Activated CD4-positive, alpha-beta T cell treated with anti-CD3 and anti-CD28 coated beads, Interleukin-2, Interleukin-4, amounts not matched to agents 100 ng/mL and 50 ng/mL, durations not matched to agents 16 hours and 8 hours (primary cell): ENCODE data around the gene MAL.

ENCODE experiments used
- DNase-seq: peaks from one replicate; pipeline ENCODE4 v3.0.0-alpha.2; 2020; ENCODE audit warnings: low spot score

The MAL gene

DNA sequence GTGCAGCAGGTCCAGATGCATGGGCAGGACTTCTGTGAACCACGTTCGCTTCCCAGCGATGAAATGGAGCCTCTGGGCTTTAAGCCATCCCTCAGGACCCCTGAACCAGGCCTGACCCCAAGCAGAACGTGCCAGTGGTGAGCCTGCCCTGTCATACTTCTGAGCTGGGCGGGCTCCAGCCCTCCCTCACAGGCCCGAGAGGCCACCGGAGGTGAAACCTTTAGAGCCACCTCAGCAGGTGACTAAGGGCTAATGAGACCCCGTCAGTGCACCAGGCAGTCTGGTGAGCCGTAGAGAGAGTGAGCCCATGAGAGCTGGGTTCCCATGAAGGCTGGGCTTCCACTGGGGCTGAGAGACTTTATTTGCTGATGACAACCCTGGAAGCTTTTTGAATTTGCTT lies 8.9 kb upstream of the MAL start:
- no peak for DNase-seq

DNA sequence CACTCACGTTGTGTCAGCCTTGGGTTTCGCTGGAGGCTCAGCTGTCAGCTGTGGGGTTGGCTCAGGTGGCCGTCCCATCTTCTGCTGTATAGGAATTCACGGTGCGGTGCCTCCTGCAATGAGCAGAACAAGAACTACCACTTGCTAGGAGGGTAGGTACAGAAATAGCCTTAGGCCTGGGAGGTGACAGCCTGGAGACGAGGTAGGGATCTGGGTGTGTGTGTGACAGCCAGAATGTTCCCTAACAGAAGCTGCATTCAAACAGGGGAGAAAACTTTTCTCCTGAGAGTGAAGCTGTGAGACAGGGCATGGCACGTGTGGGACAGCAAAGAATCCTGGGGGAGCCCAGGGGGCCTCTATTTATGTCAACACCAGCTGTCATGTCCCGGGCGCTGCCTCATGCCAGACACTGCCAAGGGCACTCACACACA lies 8.4 kb upstream of the MAL start:
- DNase-seq = no peak

DNA sequence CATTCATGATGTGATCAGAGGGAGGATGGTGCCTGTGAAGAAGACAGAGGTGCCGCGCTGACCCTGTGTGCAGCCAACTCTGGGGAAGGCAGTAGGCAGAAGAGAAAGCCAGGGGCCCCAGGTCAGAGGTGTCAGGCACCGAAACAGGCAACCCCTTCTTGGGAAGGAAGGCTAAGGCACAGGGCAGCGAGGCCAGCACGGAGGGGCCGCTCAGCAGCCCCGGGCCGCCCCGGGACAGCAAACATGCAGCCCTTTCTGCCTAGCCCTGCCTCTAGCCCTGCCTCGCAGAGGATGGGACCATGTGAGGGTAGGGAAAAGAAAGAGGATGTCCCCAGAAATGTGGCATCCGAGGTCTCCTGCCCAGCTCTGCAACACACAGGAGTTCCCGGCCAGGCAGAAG lies 7.7 kb upstream of the MAL start:
- no peak for DNase-seq

DNA sequence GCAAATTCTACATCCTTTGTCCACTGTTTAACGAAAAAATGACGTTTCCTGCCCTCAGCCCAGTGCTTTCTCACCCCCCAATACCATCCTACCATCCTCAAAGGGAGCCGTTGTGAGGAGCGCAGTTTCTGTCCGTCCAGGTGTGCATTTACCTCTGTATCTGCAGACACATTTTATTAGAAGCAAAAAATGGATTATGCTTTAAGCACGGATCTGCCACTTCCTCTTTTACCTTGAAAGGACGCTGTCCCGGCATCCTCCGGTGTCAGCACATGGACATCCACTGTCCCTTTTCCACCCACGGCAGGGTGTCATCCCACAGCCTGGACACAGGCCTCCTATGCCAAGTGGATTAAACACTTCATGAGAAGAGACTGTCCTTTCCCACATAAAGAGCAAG lies 7.2 kb upstream of the MAL start:
- no peak for DNase-seq

DNA sequence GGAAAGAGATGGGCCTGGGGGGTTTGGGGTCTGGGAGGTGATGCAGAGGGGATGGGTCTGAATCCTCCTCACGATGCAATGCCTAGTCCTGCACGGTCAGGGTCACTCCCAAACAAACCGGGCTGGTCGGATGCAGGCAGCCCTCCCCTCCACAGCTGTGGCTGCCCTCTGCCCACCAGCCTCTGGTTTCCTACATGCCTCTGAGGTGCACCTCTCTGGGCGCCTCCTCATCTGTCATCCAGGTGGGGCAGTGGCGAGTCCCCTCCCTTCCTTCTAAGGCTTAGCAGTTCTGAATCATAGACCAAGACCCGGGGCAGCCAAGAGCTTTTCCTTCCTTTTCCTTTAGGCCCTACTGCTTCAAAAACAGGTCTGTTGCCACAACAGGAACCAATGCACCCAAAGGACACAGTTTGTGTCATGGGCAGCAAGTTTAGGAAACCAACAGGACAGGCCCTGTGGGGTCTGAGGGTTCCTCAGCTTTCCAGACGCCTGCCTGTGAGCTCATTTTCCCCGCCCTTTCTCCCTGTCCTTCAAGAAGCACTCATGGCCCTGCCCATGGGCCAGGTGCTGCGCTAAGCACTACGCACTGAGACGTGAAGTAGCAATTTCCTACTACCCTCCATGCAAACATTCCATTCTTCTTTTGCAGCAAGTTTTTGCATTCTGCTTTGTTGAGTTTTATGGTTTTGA lies 6.5 kb upstream of the MAL start:
- no peak for DNase-seq

DNA sequence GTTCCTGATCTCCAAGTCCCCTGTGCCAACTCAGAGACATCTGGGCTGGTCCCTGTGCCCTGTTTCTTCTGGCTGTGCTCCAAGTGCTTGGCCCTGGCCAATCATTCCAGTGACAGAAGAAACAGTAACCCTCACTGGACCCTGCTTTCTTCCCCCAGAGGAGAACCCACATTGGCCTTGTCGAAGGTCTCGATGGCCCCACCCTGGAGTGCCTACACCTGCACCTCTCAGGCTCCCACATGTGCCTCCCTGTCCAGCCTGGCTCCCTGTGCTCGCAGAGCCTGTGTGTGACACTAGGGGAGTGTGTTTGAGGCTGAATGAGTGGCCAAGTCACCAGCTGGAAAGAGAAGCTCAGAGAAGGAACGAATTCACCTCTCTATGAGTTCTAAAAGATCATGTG lies 5.9 kb upstream of the MAL start:
- no peak for DNase-seq

DNA sequence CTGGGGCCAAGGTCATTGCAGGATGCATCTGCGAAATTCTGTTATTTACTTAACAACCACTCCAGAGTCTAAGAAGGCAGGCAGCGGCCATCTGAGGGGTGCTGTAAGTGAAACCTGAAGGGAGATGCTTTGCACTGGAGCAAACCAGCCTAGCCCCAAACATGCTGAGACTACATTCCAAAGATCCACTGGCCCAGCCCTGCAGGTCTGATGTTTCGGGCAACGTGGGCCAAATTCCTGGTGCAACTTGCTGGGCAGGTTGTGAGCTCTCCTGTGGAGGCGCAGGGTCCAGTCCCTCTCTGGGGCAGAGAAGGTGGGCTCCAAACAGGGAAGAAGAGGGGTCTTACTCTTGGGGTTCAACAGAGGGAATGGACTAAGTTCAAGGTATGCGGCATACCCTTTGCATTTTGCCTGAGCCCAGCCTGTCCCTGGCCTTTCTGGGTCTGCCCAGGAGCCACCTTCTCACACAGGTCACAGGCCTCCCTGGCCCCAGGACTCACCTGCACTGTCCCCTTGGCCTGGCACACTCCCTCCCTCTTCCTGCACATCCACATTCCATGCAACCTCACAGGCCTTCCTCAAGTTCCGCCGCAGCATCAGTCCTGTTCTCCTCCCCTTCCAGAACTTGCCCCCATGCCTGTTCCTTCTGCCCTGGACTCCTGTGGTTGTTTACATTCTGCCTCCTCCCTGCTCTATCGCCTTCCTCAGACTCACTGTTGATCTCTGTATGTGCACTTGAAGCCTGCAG lies 5.1 kb upstream of the MAL start:
- no peak for DNase-seq

DNA sequence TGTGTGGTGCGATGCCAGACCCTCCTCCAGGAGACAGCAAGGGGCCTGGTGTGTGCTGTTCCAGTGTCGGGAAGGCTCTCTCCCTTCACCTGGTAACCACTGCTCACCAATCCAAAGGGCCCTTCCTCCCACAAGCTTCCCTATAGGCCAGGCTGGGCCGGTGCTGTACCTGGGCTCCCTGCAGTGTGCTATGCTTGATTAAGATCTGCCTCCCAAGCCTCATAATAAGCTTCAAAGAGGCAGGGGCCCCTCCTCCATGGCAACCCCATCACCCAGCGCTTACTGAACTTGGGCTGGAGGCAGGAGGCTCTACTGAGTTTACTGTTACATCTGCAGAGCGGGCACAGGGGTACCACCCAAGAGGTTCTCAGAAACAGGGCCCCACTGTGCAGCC lies 4.5 kb upstream of the MAL start:
- no peak for DNase-seq

DNA sequence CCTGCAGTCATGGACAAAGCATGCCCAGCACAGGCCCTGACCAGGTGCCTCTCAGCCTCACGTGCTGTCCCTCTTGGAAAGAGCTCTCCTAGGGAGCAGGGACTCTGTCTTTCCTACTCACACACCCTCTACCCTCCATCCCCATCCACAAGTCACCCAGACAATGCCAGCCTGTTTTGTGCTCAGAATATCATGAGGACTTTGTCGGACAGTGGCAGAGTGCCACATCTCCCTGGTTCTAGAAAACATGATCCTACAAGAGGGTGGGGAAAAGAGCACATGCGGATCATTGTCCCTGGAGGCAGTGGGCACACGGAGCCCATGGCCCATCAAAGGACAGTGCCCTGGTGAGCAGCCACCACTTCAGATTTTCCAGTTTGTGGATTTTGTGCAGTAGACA lies 3.7 kb upstream of the MAL start:
- no peak for DNase-seq

DNA sequence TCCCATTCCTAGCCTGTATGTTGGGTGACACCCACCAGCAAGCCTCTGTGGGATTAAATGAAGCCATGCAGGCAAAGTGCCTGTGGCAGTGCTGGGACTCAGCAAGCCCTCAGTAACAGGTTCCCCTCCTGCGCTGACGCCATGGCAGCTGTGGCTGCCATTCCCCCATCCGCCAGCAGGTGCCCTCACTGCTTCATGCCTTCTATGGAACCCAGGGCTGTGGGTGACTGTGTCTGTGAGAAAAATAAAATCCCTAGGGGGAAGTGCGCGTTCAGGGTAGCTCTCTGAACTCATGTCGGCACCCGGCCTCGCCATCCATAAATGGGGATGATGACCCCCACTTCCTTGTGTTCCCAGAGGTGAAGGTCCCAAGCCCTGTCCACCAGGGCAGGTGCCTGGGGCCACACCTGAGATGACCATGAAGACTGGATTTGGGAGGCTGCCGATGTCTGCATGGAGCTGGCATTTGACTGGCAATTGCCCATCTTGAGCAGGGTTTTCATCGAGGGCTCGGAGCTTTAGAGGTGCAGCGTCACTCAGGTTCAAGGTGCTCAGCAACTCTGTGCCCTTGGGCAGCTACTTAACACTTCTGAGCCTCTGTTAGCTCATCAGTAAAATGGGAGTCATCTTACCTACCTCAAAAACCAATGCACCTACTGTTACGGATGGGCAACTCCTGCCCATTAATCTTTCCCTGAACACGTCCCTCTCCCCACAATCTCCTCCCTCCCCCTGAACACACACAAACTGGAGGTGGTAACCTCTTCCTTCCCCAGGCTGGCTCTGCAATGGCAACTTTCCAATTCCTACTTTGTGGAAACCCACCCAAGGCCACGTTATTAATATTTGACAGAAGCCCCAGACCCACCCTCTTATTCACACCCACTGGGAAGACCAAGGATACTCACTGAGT lies 2.9 kb upstream of the MAL start:
- peak; percentile 77 for DNase-seq

DNA sequence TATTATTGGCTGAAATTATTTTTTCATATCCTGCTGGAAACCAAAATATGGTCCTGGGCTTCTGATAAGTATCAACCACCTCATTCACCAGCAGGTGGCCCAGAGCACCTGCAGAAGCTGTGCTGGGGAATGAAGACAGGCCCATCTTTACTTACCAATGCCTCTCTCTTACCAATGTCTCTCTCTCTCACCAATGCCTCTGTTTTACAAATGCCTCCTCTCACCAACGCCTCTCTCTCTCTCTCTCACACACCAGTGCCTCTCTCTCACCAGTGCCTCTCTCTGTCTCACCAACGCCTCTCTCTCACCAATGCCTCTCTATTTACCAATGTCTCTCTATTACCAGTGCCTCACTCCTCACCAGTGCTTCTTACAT lies 2.3 kb upstream of the MAL start:
- DNase-seq = no peak

DNA sequence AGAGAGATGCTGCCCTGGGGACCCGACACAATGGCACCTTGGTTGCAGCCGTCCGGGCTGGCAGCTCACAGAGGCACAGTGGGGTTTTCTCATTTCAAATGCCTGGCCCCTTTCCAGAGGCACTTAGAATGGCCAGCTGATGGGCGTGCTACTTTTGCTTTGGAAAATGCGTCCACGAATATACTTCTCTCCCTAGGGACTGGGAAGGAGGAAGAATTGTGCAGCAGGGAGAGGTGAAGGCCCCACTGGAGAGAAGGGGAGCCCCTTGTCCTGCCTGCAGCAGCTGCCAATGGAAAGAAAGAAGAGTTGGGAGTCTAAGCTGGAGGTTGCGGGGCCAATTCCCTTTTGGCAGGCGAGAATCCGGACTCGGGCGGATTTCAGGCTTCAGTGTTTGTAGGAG lies 1.1 kb upstream of the MAL start:
- no peak for DNase-seq

DNA sequence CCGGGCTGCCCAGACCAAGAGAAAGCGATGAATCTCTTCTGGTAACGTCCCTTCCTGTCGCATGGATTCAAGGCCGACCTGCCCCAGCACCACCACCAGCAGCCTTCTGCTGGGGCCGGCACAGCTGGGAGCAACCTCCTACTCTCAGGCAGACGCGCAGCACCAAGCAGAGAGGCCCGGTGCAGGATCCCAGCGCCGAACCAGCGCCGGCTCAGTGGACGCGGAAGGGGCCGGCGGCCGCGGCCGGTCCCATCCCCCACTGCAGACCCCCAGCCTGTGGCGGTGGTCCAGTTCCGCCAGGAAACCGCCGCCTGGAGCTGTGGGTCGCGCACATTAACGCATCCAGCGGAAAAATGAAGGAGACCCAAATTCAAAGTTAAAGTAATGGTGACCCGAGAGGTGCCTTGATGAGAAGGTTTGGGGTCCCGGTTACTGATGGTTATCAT lies 525 bp upstream of the MAL start:
- DNase-seq = no peak

DNA sequence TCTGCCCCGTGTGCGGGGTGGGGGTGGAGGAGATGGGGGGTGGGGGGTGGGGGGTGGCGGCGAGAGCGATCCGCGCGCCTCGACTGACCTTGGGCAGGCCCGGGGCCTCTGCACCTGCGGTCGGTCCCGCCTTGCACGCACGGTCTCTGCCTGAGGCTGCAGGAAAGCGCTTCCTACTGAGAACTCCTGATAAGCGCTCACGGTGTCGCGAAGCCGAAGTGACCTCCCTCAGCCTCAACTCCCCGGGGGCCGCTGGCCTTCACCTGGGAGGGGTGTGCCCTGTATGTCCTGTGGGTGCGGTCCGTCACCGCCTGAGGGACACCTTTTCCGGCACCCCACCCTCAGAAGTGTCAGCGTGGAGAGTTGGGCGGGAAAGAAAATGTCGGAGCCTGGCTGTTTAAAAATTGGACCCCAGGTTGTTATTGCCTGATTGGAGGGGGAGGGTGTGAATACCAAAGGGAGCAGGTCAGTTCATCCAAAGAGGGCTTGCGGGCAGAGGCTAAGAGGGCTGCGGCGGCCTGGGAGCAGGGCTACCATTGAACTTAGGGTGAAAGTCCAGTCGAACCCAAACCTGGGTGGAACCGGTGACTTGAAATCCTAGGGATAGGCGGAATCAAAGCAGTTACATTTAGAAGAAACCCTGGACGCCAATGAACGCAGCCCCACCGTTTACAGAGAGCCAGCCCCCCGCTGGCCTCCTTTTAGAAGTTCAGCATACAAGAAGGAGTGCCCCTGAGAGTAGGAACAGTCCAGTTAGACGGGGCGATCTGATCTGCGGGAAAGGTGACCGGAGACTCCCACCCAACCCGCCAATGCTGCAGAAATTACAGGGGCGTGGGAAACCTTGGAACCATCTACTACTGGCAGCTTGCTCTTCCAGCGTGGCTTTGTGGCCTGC lies 1.2 kb downstream of the MAL start:
- DNase-seq = no peak

DNA sequence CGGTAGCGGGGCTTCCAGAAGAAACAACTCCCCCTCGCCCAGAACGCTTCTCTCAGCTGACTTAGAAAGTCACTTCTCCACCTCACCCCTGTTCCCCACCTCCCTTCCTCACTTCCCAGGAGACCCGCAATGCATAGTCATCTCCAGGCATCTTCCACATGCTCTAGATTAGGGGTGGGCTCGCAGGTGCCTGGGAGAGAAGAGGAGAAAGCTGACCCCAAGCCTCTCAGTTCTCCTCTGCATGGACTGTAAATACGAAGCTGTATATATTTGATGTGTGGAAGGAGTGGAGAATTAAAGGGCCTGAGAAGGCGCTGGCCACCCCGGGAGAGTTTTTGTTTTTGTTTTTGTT lies 1.8 kb downstream of the MAL start:
- DNase-seq = no peak

DNA sequence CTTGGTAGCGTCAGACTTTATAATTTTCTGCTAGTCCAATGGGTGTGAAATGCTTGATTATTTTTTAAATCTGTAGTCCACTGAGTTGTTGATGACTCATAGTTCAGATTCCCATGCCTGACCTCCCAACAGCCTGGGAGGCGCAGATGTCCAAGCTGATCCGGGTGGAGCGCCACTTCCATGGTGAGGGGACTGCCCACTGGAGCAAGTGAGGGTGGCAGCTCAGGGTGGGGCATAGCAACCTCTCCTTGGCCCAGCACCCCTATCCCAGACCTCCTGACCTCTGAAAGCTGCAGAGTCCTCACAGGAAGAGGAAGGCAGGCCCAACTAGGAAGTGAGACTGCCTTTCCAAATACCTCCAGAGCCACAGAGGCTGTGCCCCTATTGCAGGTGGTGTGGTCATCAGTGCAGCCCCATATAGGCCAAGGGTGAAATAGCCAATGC lies 4.4 kb downstream of the MAL start:
- no peak for DNase-seq

DNA sequence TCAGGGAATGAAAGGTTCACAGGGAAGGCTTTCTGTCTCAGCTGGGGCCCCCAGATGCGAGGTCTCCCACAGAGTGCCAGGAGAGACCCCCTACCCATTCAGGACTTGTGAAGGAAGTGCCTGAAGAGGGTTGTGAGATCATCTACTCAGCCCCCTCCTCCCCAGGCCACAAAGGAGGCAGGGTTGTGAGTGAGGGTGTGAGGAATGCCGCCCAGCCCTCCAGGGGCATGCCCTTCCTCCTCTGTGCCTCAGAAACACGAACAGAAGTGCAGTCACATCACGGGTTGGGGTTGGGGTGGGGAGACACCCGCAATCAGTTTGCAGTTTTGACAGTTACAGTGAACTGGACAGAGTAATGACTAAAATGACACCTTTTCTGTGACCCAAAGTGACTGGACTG lies 5.0 kb downstream of the MAL start:
- no peak for DNase-seq

DNA sequence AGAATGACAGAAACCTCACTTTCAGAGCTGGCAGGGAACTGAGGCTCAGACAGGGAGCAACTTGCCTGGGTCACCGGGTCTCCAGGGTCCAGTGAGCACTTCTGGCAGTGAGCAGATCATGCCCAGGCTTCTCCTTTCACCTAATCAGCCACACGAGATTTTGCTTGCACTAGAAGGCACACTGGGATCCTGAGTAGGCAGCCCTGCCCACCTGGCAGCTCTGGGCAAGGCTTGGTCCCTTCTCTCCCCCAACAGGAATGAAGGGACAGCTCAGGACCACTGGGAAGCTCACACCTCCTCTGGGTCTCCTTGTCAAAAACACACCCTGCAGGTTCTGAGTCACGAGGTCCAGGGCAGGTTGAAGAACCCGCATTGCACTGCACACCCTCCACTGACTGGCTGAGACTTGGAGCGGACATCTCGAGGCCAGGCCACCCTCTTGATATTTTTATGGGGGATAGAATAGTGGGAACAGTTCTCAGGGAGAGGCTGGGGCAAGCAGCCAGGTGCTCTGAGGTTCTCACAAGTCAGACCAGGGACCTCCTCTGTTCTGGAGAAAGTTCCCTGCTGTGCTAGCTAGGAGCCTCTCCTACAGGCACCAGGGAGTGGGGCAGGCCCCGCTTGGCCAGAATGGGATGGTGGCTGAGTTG lies 5.7 kb downstream of the MAL start:
- DNase-seq = no peak

DNA sequence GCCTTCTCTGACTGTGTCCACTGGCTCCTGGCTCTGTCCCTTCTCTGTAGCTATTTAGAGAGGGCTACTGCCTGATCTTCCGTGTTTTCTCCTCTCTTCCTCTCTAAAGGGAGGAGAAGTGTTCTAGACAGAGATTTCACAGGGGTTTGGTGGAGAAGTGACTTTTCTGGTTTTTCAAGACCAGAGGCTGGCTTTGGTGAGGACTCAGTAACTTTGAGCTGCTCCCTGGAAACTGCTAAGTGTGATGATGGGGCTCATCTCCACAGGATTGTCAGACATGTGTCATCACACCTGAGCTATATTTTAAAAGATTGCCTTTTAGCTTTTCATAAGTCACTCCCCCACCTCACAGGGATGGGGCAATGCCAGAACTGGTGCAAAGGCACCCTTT lies 6.2 kb downstream of the MAL start:
- DNase-seq = no peak

DNA sequence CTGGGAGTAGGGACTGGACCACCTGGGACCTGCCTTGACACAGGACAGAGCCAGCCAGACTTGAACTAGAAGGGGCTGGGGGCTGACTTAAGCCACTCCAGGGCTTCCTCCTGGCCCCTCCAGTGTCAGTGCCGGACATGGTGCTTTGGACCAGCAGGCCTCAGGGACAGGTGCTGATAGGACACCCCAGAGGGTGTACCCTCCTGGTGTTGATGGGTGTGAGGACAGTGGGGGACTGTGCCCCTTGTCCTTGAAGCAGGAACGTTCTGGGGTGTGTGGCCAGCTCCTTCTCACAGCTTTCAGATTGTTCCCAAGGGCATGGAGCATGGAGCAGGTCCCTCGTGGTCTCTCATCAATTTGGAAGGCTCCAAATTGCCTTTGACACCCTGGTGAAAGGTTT lies 6.8 kb downstream of the MAL start:
- no peak for DNase-seq

DNA sequence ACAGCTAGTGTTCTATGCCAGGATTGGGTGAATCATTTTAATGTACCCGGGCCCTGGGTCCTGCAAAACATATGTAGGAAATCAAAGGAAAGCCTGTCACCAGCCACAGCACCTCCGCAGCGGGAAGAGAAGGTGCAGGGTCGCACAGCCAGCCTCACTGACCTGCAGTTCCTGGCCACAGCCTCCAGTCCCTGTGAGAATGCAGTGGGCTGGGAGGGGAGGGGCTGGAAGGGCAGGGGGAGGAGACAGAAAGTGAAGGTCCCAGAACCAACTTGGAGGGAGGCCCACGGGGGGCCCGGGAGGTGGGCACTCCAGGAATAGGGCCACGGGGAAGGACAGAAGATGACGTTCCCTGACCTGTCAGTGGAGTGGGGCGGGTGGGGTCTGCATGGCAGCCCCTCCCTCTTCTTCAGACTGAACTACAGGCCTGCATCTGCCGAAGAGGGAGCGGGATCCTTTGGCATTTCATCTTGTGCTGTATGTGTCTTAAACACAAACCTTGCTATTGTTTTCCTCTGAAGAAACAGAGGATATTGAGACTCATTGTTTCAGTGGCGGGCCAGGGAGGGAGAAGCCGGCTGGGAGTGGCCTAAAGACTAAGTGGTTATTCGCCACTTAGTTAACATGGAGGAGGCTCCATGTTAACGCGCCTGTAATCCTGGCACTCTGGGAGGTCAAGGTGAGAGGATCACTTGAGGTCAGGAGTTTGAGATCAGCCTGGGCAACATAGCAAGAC lies 7.5 kb downstream of the MAL start:
- no peak for DNase-seq
